HuH-7.5 (cell line): ENCODE measurements around the gene STAT4.
"Not testable (repeated sequence)": the region's sequence is repeated elsewhere in the genome, so short reads cannot be mapped to it uniquely, and the experiment has no call there.

Experiments used
- DNase-seq: peaks from one replicate; pipeline ENCODE4 v3.0.0; 2011; ENCODE audit warnings: low spot score

Gene STAT4

DNA sequence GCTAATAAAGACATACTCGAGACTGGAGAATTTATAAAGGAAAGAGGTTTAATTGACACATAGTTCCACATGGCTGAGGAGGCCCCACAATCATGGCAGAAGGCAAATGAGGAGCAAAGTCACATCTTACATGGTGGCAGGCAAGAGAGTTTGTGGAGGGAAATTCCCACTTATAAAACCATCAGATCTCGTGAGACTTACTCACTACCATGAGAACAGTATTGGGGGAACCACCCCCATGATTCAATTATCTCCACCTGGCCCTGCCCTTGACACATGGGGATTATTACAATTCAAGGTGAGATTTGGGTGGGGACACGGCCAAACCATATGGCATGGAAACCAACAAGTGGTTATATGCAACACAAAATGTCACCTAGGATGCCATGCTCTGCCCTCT lies 155.5 kb downstream of the STAT4 start:
- DNase-seq, result not testable (repeated sequence)

- no peak for DNase-seq
Observed at GRCh38 chr2:190994148-190994547, 156.6 kb downstream of the STAT4 start.

- no peak for DNase-seq
Observed at GRCh38 chr2:190993292-190993643, 157.5 kb downstream of the STAT4 start.

- no peak for DNase-seq
Observed at GRCh38 chr2:190990132-190990531, 160.7 kb downstream of the STAT4 start.

DNA sequence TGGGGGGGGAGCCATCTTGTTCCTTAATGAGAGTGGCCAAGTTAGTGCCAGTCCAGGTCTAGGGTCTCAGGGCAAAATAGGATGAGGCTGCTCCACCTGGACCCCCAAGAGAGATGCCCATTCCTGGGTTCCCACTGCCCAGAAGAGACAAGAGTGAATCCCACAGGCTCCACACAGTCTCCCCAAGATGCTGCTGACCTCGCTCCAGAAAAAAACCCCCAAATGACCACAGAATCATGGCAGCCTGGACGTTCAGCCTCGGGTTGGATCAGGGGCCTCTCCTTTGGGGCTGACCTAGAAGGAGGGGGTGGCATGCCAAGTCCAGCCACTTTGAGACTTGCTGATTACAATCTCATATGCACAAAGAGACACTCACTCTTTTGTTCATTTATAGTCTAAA lies 161.9 kb downstream of the STAT4 start:
- DNase-seq, result no peak

DNA sequence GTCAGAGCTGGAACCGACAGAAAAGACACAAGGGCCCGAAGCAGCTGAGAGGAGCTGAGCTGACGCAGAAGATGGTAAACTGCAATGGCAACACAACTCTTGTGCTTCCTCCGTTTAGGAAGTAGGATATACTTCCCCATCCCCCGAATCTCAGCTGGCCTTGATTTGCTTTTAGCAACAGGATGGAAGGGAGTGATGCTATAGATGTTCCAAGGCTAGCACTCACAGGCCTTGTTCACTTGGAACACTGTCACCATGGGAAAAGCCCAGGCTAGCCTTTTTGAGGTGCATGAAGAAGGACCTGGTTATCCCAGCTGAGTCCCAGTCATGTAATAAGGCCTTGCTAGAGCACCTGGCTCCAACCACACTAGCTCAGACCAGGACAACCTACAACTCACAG lies 162.9 kb downstream of the STAT4 start:
- no peak for DNase-seq

DNA sequence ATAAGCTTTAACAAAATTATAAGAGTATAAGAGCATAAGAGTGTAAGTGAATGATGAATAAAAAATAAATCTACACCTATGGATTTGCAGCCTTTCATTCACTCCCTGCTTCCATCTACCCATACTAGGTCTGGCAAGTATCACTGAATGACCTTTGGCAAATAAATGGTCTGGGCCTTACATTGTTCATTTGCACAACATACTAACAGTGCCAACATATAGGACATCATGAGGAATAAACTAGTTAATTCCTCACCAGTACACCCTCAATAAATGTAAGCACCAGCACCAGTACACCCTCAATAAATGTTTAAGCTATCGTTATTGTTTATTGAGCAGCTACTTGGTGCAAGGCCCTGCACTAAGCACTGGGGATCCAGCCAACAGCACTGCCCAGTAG lies 163.7 kb downstream of the STAT4 start:
- no peak for DNase-seq

- DNase-seq, result no peak
Observed at GRCh38 chr2:190986221-190986953, 164.4 kb downstream of the STAT4 start.

DNA sequence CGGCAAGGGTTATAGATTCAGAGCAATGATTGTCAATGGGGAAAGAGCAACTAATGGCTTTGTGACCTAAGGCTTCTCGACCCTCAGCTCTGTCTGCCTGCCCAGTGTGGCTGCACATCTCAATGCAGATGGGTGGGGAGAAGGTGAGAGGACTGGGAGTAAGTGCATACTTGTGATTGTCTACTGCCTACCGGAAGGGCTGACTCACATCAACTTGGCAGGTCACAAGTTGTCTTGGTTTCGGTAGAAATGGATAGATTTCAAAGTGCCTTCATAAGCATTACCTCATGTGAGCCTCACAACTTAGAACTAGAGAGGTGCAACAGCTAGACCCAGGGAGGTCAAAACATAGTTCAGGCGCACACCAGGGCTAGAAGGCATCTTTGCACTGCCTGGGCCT lies 166.2 kb downstream of the STAT4 start:
- no peak for DNase-seq

DNA sequence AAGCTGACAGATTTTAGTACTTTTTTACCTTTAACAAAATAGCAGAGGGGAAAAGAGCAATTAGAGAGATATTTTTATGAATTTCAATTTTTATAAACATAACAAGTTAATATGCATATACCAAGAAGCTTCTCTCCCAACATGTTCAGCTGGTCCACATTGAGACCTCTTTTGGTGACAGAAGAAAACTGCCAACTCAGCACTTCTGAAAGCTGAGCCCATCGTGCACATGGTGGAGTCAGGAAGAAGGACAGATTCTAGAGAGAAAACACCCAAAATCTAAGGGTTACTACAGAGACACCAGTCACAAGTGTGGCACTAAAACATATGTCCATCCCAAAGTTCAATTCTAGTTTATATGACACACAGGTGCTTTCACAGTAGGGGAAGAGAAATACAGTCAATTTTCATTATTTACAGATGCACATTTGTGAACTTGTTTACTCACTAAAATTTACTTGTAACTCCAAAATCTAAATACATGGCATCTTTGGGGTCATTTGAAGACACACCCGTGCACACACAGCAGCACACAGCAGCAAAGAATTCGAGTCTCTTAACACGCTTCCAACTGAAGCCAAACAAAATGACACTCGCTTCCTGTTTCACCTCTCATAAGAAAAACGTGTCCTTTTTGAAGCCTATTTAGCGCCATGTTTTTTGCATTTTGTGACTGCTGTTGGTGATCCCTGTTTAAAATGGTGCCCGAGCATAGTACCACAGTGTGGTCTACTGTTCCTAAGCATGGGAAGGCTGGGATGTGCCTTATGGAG lies 168.3 kb downstream of the STAT4 start:
- no peak for DNase-seq

DNA sequence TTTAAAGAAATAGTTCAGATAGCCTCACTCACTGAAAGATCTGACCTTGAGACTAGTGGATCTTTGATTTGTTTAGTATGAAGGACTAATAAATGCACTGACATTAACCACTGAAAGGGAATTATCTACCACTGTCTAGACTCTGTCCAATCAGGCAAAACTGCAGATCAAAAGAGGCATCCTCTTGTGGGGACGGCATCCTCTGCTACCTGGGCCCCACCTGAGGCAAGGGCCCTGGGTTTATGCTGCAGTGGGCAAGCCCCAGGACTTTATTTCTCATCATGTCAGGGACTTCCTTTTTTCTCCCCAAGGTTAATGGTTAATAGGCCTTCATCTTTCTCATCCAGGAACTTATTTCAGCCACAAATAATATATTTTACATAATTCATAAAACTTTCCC lies 169.1 kb downstream of the STAT4 start:
- no peak for DNase-seq

DNA sequence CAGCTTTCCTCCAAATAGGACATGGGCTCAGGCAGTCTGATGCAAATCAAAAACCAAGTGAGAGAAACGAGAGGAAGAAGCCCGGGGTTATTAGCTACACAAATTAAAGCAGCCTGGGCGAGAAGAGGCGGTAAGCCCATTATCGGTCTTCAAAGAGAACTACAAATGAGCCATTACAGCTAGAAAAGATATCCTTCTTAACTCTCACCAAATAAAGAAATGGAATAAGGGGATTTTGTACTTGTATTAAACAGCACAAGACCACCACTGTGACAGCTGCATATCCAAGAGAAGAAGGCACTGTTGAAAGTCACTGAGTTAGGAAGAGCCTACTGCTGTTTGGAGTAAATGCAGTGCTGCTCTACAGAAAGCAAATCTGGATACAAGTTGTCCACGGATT lies 169.5 kb downstream of the STAT4 start:
- DNase-seq, result no peak

GRCh38 chr2:190980630-190981209 lies 170.1 kb downstream of the STAT4 start:
- no peak for DNase-seq

DNA sequence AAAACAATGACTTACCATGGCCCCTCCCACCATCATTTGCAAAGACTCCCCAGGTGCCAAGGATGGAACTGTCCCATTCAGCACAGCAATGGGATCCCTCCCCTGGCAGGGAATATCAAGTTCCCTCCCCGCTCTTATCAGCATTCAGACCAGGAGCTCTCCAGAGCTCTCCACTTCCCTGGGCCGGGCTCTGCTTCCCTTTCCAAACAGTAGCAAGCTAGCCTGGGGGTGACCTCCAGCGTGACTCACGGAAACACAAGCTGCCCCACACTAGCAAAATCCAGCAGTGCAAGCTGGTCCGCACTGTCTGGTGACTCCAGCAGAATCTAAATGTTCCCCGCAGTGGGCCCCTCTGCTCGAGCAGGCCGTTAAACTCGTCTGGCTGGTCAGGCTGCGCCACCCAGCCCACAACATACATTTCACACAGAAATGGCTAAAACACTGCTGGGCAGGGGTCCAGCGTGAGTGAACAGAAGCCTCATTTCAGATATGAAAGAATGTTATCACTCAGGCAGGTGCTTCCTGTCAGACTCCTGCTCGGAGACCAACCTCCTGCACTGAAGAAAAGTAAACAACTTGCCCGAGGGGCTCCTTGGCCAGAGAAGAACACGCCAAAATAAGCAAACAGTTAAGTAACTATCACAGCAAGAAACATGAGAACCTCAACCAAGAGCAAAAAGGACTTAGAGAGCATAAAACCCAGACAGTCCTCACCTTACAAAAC lies 170.7 kb downstream of the STAT4 start:
- DNase-seq, result no peak
